ENCODE results near the gene TMPRSS6.

GRCh38 chr22:37139762-37140161, 30.2 kb upstream of the TMPRSS6 start:
- TF ChIP-seq POLR2A (IDR thresholded peaks at IDR 0.05), result no peak
- TF ChIP-seq, protein P1, sequence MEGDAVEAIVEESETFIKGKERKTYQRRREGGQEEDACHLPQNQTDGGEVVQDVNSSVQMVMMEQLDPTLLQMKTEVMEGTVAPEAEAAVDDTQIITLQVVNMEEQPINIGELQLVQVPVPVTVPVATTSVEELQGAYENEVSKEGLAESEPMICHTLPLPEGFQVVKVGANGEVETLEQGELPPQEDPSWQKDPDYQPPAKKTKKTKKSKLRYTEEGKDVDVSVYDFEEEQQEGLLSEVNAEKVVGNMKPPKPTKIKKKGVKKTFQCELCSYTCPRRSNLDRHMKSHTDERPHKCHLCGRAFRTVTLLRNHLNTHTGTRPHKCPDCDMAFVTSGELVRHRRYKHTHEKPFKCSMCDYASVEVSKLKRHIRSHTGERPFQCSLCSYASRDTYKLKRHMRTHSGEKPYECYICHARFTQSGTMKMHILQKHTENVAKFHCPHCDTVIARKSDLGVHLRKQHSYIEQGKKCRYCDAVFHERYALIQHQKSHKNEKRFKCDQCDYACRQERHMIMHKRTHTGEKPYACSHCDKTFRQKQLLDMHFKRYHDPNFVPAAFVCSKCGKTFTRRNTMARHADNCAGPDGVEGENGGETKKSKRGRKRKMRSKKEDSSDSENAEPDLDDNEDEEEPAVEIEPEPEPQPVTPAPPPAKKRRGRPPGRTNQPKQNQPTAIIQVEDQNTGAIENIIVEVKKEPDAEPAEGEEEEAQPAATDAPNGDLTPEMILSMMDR (IDR thresholded peaks at IDR 0.05), result no peak

Measured in adrenal gland (tissue), 5 donors.